Thyroid gland (tissue), 4 donors: ENCODE measurements around the gene RPL3.

Source experiments
- CTCF ChIP-seq, 6 experiments: fragments of 200-600 bp in 3 of 6; fragments of 450-650 bp in 3 of 6; sonication (generic) in 3 of 6; IDR thresholded peaks; one replicate each; pipeline ENCODE4 v1.5.1; 2016 to 2019; ENCODE audit warnings: antibody characterized with exemption in 6 of 6, mild to moderate bottlenecking in 2 of 6, inconsistent platforms in 1 of 6, moderate library complexity in 1 of 6
- POLR2A ChIP-seq, 2 donors: fragments of 450-650 bp; IDR thresholded peaks; one replicate each; pipeline ENCODE4 v1.6.1; 2017; ENCODE audit warnings: antibody characterized with exemption in 2 of 2, mild to moderate bottlenecking in 2 of 2, moderate library complexity in 1 of 2

- no peak for TF ChIP-seq POLR2A (IDR thresholded peaks at IDR 0.05)
- TF ChIP-seq CTCF (IDR thresholded peaks at IDR 0.05), result no peak
These were observed 2.2 kb downstream of the RPL3 start for GRCh38 chr22:39317084-39317774.
